GM04503 (cell line): ENCODE measurements around the gene G6PC2.
"Not testable (repeated sequence)": the region's sequence is repeated elsewhere in the genome, so short reads cannot be mapped to it uniquely, and the experiment has no call there.

Experiments used
- DNase-seq: peaks from one replicate; pipeline ENCODE4 v3.0.0-alpha.2; 2012; ENCODE audit warnings: low read depth

Gene G6PC2

GRCh38 chr2:168904358-168904757 is 3.3 kb downstream of the G6PC2 start:
- DNase-seq, result no peak

- DNase-seq, result no peak
These were observed 7.0 kb downstream of the G6PC2 start for GRCh38 chr2:168907940-168908662.

- DNase-seq, result no peak
These were observed 9.2 kb downstream of the G6PC2 start for GRCh38 chr2:168910330-168910729.

GRCh38 chr2:168912466-168912865 is 11.4 kb downstream of the G6PC2 start:
- DNase-seq, result no peak

- no peak for DNase-seq
These were observed 11.8 kb downstream of the G6PC2 start for GRCh38 chr2:168912901-168913369.

GRCh38 chr2:168913495-168913894 is 12.4 kb downstream of the G6PC2 start:
- no peak for DNase-seq

GRCh38 chr2:168915441-168916330 is 14.6 kb downstream of the G6PC2 start:
- no peak for DNase-seq

- no peak for DNase-seq
These were observed 15.2 kb downstream of the G6PC2 start for GRCh38 chr2:168916331-168916675.

GRCh38 chr2:168920504-168921157 is 19.5 kb downstream of the G6PC2 start:
- no peak for DNase-seq

- DNase-seq, result no peak
These were observed 25.7 kb downstream of the G6PC2 start for GRCh38 chr2:168926621-168927386.

- DNase-seq, result no peak
These were observed 27.2 kb downstream of the G6PC2 start for GRCh38 chr2:168928113-168928831.

- no peak for DNase-seq
These were observed 27.9 kb downstream of the G6PC2 start for GRCh38 chr2:168929031-168929430.

GRCh38 chr2:168930242-168930641 is 29.2 kb downstream of the G6PC2 start:
- no peak for DNase-seq

- not testable (repeated sequence) for DNase-seq
These were observed 31.1 kb downstream of the G6PC2 start for GRCh38 chr2:168932174-168932573.

GRCh38 chr2:168934826-168935225 is 33.7 kb downstream of the G6PC2 start:
- DNase-seq, result peak; percentile 7

GRCh38 chr2:168935810-168936581 is 34.9 kb downstream of the G6PC2 start:
- peak; percentile 29 for DNase-seq

GRCh38 chr2:168939061-168939460 is 38.0 kb downstream of the G6PC2 start:
- DNase-seq, result no peak

GRCh38 chr2:168939918-168940317 is 38.8 kb downstream of the G6PC2 start:
- DNase-seq, result no peak

- no peak for DNase-seq
These were observed 40.2 kb downstream of the G6PC2 start for GRCh38 chr2:168941297-168941696.

GRCh38 chr2:168944065-168944464 is 43.0 kb downstream of the G6PC2 start:
- DNase-seq, result no peak
